Tibial artery (tissue), 4 donors: Measurements from ENCODE around the gene SH3RF3.
A peak's percentile ranks its signal among the peaks of the same experiment; 100 is the strongest.

ENCODE experiments used
- DNase-seq, 2 donors: peaks; one replicate each; pipeline ENCODE4 v3.0.0-alpha.2; 2019
- H3K27ac ChIP-seq, 2 donors: fragments of 200-600 bp; sonication (generic) in 1 of 2; 1 replicate in 1 of 2; 2 replicates in 1 of 2; pipeline ENCODE4 v1.5.1; 2018 to 2019; ENCODE audit warnings: mild to moderate bottlenecking in 1 of 2
- H3K27me3 ChIP-seq, 2 donors: fragments of 200-600 bp; sonication (generic) in 1 of 2; one replicate each; pipeline versions ENCODE4 v1.5.1 to v1.6.0; 2016 to 2019
- H3K36me3 ChIP-seq, 3 donors: fragments of 200-600 bp; sonication (generic) in 2 of 3; one replicate each; pipeline ENCODE4 v1.5.1; 2016 to 2019; ENCODE audit warnings: mild to moderate bottlenecking in 2 of 3
- H3K4me1 ChIP-seq, 4 donors: fragments of 200-600 bp; sonication (generic) in 2 of 4; 1 replicate in 3 of 4; 2 replicates in 1 of 4; pipeline ENCODE4 v1.5.1; 2016 to 2019
- H3K4me3 ChIP-seq, 2 donors: fragments of 200-600 bp; sonication (generic) in 1 of 2; 1 replicate in 1 of 2; 2 replicates in 1 of 2; pipeline ENCODE4 v1.5.1; 2018 to 2019; ENCODE audit warnings: mild to moderate bottlenecking in 2 of 2
- H3K9me3 ChIP-seq, 3 donors: fragments of 200-600 bp; sonication (generic) in 1 of 3; one replicate each; pipeline ENCODE4 v1.5.1; 2016 to 2019
- CTCF ChIP-seq, 2 experiments: fragments of 200-600 bp in 1 of 2; fragments of 450-650 bp in 1 of 2; IDR thresholded peaks; one replicate each; pipeline ENCODE4 v1.5.1; 2017 to 2019; ENCODE audit warnings: antibody characterized with exemption in 2 of 2, mild to moderate bottlenecking in 1 of 2, moderate library complexity in 1 of 2
- intact Hi-C: fragments of 100-400 bp; cut with DNase I; formaldehyde crosslinking; loops from one replicate; pipeline ENCODE4 v1.15.0; 2023; ENCODE audit warnings: low total_unique reads

The SH3RF3 gene

GRCh38 chr2:109347626-109348025, 218.6 kb downstream of the SH3RF3 start:
- Histone ChIP-seq H3K4me3 (no peak overlapping the region), H3K36me3 (no peaks in the 10 kb centered on the region), H3K27ac (no peak overlapping the region), H3K27me3 (no peaks in the 10 kb centered on the region), H3K9me3 (no peaks in the 10 kb centered on the region), H3K4me1 (peaks cover 0 to 45% (median 32%) of the 10 kb centered on the region in 4 donors)
- intact Hi-C loops: loop anchor here (10.0 kb wide), 1 partner anchor 147 kb away; no protein-coding TSS in a partner anchor
- TF ChIP-seq CTCF (IDR thresholded peaks at IDR 0.05): no peak
- no peak for DNase-seq

GRCh38 chr2:109348190-109348589, 219.2 kb downstream of the SH3RF3 start:
- Histone ChIP-seq H3K27ac (no peak overlapping the region), H3K4me1 (peaks cover 0 to 45% (median 32%) of the 10 kb centered on the region in 4 donors), H3K27me3 (no peaks in the 10 kb centered on the region), H3K9me3 (no peaks in the 10 kb centered on the region), H3K36me3 (no peaks in the 10 kb centered on the region), H3K4me3 (no peak overlapping the region)
- no peak for DNase-seq
- intact Hi-C loops: loop anchor here (10.0 kb wide), 1 partner anchor 147 kb away; no protein-coding TSS in a partner anchor
- TF ChIP-seq CTCF (IDR thresholded peaks at IDR 0.05): no peak

- no peaks in the 10 kb centered on the region for H3K36me3 ChIP-seq
- peak in 1 of 2 experiments; percentile 3 for TF ChIP-seq CTCF (IDR thresholded peaks at IDR 0.05)
- H3K4me3 ChIP-seq: no peak overlapping the region
- intact Hi-C loops: loop anchor here (10.0 kb wide), 1 partner anchor 146 kb away; no protein-coding TSS in a partner anchor
- no peak for DNase-seq
- no peaks in the 10 kb centered on the region for H3K9me3 ChIP-seq
- peak overlapping the region in 1 of 2 donors; percentile 49 for H3K27ac ChIP-seq
- H3K4me1 ChIP-seq: peaks cover 0 to 45% (median 32%) of the 10 kb centered on the region in 4 donors
- no peaks in the 10 kb centered on the region for H3K27me3 ChIP-seq
Observed at GRCh38 chr2:109348671-109349502, 219.9 kb downstream of the SH3RF3 start.

GRCh38 chr2:109349503-109350465, 220.8 kb downstream of the SH3RF3 start:
- Histone ChIP-seq H3K36me3 (no peaks in the 10 kb centered on the region), H3K27me3 (no peaks in the 10 kb centered on the region), H3K4me3 (no peak overlapping the region), H3K27ac (peak overlapping the region; percentile 49 to 51), H3K4me1 (peaks cover 0 to 45% (median 32%) of the 10 kb centered on the region in 4 donors), H3K9me3 (no peaks in the 10 kb centered on the region)
- intact Hi-C loops: loop anchor here (10.0 kb wide), 1 partner anchor 145 kb away; no protein-coding TSS in a partner anchor
- DNase-seq: no peak
- peak in 1 of 2 experiments; percentile 3 for TF ChIP-seq CTCF (IDR thresholded peaks at IDR 0.05)

GRCh38 chr2:109350526-109350925, 221.5 kb downstream of the SH3RF3 start:
- TF ChIP-seq CTCF (IDR thresholded peaks at IDR 0.05): no peak

More at GRCh38 chr2:109350526-109350925, 221.5 kb downstream of the SH3RF3 start:
- Histone ChIP-seq H3K4me3 (no peak overlapping the region), H3K9me3 (no peaks in the 10 kb centered on the region), H3K36me3 (no peaks in the 10 kb centered on the region), H3K27ac (peak overlapping the region; percentile 49 to 51), H3K27me3 (no peaks in the 10 kb centered on the region), H3K4me1 (peaks cover 0 to 45% (median 32%) of the 10 kb centered on the region in 4 donors)
- no peak for DNase-seq
- intact Hi-C loops: no loop called here
